Measurements from ENCODE around the gene PHAF1. TPM values are rescaled to one million over a fixed set of nuclear protein-coding genes. Genes with fewer than 3 reads are reported as not detected.

The PHAF1 gene
- total and polyA plus RNA-seq, 4 donors: 26.6 to 42.4 (median 28.4) TPM

- H3K9me3 ChIP-seq (ENCODE audit: control insufficient read depth in 4 of 4, low read length in 3 of 4): no peaks in the 10 kb centered on the region
- H3K27ac ChIP-seq (ENCODE audit: low read depth in 1 of 2, low read length in 2 of 2): no peak overlapping the region
- H3K27me3 ChIP-seq (ENCODE audit: control insufficient read depth in 4 of 4, insufficient read depth in 4 of 4, low read length in 3 of 4): no peaks in the 10 kb centered on the region
- H3K36me3 ChIP-seq (ENCODE audit: control insufficient read depth in 4 of 4, insufficient read depth in 3 of 4, low read depth in 1 of 4, low read length in 3 of 4): no peaks in the 10 kb centered on the region
- DNase-seq (ENCODE audit: low spot score): no peak
- WGBS: 93% methylated on average over 13 of the region's 13 CpGs
- no peak overlapping the region for H3K4me3 ChIP-seq (ENCODE audit: low read depth in 1 of 3, low read length in 3 of 3)
- H3K9ac ChIP-seq (ENCODE audit: low read depth in 1 of 2, low read length in 2 of 2): no peak overlapping the region
- TF ChIP-seq REST (IDR thresholded peaks at IDR 0.05) (no peak), HNF4A (conservative IDR thresholded peaks at IDR 0.05) (no peak), YY1 (IDR thresholded peaks at IDR 0.05) (no peak), HNF4G (IDR thresholded peaks at IDR 0.05) (no peak), GABPA (IDR thresholded peaks at IDR 0.05 in 1 of 2, conservative IDR thresholded peaks at IDR 0.05 in 1 of 2) (no peak), ATF3 (IDR thresholded peaks at IDR 0.05) (no peak), CTCF (IDR thresholded peaks at IDR 0.05; ENCODE audit: low read depth, low read length, missing input control) (no peak), ZBTB33 (IDR thresholded peaks at IDR 0.05) (no peak), SP1 (IDR thresholded peaks at IDR 0.05) (no peak), EGR1 (IDR thresholded peaks at IDR 0.05; ENCODE audit: low read depth in 2 of 2) (no peak), FOXA1 (IDR thresholded peaks at IDR 0.05) (no peak), RXRA (IDR thresholded peaks at IDR 0.05) (no peak), FOXA2 (IDR thresholded peaks at IDR 0.05) (no peak), TAF1 (conservative IDR thresholded peaks at IDR 0.05) (no peak), NR2F2 (IDR thresholded peaks at IDR 0.05) (no peak), JUND (IDR thresholded peaks at IDR 0.05) (no peak), MAX (IDR thresholded peaks at IDR 0.05) (no peak)
- H3K4me1 ChIP-seq (ENCODE audit: control insufficient read depth in 4 of 4, insufficient read depth in 4 of 4, low read length in 3 of 4): peaks cover 8 to 32% (median 13%) of the 10 kb centered on the region in 4 donors
Observed at GRCh38 chr16:67179421-67180080, 69.8 kb downstream of the PHAF1 start.
